GM21825 (cell line): Measurements from ENCODE around the gene RHOBTB3.
"Not testable (repeated sequence)": the region's sequence is repeated elsewhere in the genome, so short reads cannot be mapped to it uniquely, and the experiment has no call there.

Experiments
- ATAC-seq: cut with Tn5 transposase; IDR thresholded peaks from one replicate; pipeline ENCODE4 v1.9.1; 2021; ENCODE audit warnings: mild to moderate bottlenecking, moderate library complexity; ENCODE audit not compliant: unreplicated experiment

RHOBTB3 gene

GRCh38 chr5:95730730-95731570 is at the start of gene RHOBTB3:
TSS of gene RHOBTB3 (plus strand) at chr5:95731336. CDS start at chr5:95731683, 347 bp downstream.
- peak; percentile 48 for ATAC-seq

- no peak for ATAC-seq
These were observed 48.2 kb upstream of the RHOBTB3 start, which contains the start of gene SPATA9 for GRCh38 chr5:95682891-95683290. TSS of gene SPATA9 (minus strand) at chr5:95682991. CDS start at chr5:95682854, 137 bp downstream.

- no peak for ATAC-seq
These were observed 46.8 kb upstream of the RHOBTB3 start for GRCh38 chr5:95684361-95684760.

GRCh38 chr5:95686651-95687050 is 44.5 kb upstream of the RHOBTB3 start:
- no peak for ATAC-seq

- no peak for ATAC-seq
These were observed 41.5 kb upstream of the RHOBTB3 start for GRCh38 chr5:95689680-95690079.

DNA sequence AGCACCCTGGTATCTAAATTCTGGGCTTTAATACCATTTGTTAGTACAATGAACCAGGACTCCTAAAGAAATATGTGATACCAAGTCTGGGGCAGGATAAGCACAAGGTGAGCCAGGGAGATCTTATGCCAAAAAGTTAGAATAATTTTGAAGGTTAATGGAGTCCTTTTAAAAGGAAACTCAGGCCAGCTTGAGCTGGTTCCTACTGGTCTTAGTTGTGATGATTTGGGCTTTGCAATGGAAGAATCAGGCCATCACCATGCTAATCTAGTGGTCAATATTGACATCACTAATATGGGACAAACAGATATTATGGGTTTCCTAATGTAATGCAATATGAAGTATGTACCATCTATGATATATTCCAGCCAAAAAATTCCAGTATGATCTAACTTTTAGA is 40.8 kb upstream of the RHOBTB3 start:
- no peak for ATAC-seq

DNA sequence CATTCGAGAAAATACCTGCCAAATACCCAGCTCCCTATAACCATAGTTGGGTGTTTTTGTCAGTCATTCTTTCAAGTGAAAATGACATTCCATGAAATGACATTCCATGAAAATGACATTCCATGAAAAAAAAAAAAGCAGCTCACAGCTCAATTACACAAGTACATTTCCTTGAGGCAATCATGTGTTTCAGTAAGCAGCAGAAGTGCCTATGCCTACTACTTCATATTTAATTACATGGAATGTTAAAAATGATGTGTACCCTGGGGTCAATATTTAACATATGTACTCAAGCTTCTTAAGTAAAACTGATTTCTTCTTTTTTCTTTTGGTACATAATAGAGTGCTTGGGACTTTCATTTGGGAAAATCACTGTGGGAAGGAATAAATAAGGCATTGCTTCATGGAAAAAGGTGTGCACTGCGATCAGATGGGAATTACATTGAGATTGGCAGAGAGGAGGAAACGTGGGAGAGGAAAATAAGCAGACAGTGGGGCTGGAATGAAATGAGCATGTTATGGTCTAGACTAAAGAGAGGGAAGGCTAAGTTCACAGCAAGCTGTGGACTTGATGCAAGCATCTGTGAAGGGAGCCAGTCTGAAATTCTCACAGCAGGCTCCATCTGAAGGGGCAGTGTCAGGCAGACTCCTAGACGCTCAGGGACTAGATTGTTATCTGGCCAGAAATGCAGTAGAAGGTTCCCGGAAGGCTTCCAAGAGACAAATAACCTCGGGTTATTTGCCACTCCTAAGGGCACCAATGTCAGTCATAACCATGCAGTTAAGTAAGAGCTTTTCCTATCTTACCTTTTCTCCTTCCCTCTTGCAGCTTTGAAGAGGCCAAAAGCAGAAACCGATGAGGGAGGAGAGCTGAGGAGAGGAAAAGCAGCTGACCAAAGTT is 33.1 kb upstream of the RHOBTB3 start:
- ATAC-seq, result no peak

- ATAC-seq, result no peak
These were observed 31.8 kb upstream of the RHOBTB3 start for GRCh38 chr5:95699337-95699736.

GRCh38 chr5:95701074-95701473 is 30.1 kb upstream of the RHOBTB3 start:
- ATAC-seq, result no peak

GRCh38 chr5:95704150-95704549 is 27.0 kb upstream of the RHOBTB3 start:
- no peak for ATAC-seq

DNA sequence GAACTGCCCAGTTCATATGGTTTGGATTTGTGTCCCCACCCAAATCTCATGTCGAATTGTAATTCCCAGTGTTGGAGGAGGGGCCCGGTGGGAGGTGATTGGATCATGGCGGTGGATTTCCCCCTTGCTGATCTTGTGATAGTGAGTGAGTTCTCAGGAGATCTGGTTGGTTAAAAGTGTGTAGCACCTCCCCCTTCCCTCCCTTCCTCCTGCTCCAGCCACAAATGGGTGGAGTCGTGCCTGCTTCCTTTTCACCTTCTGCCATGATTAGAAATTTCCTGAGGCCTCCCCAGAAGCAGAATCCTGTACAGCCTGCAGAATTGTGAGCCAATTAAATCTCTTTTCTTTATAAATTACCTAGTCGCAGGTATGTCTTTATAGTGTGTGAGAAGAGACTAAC is 24.9 kb upstream of the RHOBTB3 start:
- ATAC-seq, result not testable (repeated sequence)

GRCh38 chr5:95707055-95707454 is 24.1 kb upstream of the RHOBTB3 start:
- no peak for ATAC-seq

DNA sequence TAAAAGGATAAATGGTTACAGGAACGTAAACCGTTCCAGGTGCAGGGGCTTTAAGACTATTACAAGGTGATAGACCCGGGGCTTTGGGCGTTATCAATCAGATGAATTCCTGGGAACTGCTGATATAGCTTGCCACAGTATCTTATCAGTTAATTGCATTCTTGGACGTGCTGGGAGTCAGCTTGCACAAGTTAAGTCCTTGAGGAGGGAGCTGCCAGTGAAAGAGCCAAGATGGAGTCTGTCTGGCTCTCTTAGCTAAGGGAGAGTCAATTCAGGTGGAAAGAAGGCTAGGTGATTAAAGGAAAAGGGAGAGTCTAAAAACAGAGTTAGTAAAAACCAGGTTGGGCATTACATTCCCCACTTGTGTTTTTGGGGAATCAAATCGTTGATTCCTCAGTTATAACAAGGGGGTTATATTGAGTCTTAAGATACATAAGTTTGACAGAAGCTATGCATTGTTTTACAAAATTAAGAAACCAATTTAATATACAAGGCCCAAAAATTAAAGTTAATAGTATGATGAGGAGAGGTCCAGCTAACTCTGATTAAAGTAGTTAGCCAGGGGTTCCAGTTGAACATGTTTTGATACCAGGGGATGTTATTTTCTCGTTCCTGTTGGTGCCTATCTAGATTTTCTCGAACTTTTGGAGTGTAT is 23.5 kb upstream of the RHOBTB3 start:
- ATAC-seq, result not testable (repeated sequence)

GRCh38 chr5:95708876-95709275 is 22.3 kb upstream of the RHOBTB3 start:
- ATAC-seq, result no peak

- no peak for ATAC-seq
These were observed 21.0 kb upstream of the RHOBTB3 start for GRCh38 chr5:95709967-95710650.

GRCh38 chr5:95710651-95711500 is 20.3 kb upstream of the RHOBTB3 start:
- ATAC-seq, result not testable (repeated sequence)

GRCh38 chr5:95711501-95712346 is 19.4 kb upstream of the RHOBTB3 start:
- no peak for ATAC-seq

DNA sequence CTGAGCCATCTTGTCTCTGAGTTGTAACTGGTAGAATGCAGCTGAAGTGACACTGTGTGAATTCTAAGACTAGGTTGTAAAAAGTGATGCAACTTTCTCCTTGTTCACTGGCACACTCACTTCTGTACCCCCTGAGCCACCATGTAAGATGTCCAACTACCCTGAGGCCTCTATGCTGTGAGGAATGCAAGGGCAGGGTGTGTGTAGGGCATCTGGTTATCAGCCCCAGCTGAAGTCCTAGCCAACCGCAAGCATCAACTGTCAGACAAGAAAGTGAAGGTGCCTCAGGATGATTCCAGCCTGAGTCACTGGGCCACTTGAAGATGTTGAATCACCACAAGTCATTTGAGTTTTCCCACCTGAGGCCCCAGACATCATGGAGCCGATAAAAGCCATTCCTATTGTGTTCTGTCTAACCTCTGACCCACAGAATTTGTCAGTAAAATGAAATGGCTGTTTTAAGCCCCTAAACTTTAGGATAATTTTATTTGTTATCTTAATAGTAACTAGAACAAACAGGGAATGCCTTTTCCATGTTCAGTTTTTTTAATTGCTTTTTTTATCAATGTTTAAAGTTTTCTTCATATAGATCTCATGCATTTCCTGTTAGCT is 18.7 kb upstream of the RHOBTB3 start:
- ATAC-seq, result no peak
